Measurements from ENCODE around the gene BTK.

DNA sequence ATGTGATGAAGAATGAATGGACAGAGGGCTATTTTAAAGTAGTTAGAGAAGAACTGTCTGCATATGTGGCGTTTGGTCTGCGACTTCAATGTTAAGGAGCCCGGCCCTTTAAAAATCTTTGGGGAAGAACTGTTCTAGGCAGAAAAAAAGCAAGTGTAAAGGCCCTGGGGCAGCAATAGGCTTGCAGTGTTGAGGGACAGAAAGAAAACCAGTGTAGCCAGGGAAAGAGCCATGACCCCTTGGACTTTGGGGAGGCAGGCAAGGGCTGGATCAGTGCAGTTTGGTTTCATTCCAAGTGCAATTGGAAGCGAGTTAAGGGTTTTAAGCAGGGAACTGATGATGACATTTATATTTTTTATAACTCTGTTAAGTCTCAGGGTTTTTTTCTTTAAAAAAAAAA lies 13.8 kb upstream of the BTK start:
- TF ChIP-seq, protein P1, sequence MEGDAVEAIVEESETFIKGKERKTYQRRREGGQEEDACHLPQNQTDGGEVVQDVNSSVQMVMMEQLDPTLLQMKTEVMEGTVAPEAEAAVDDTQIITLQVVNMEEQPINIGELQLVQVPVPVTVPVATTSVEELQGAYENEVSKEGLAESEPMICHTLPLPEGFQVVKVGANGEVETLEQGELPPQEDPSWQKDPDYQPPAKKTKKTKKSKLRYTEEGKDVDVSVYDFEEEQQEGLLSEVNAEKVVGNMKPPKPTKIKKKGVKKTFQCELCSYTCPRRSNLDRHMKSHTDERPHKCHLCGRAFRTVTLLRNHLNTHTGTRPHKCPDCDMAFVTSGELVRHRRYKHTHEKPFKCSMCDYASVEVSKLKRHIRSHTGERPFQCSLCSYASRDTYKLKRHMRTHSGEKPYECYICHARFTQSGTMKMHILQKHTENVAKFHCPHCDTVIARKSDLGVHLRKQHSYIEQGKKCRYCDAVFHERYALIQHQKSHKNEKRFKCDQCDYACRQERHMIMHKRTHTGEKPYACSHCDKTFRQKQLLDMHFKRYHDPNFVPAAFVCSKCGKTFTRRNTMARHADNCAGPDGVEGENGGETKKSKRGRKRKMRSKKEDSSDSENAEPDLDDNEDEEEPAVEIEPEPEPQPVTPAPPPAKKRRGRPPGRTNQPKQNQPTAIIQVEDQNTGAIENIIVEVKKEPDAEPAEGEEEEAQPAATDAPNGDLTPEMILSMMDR (IDR thresholded peaks at IDR 0.05): no peak
- no peak for TF ChIP-seq ZFX (IDR thresholded peaks at IDR 0.05; ENCODE audit: borderline replicate concordance)
